ENCODE results near the gene PRKG1. TPM values are rescaled to one million over a fixed set of nuclear protein-coding genes. Genes with fewer than 3 reads are reported as not detected.

PRKG1 gene
- total and polyA plus RNA-seq, 4 donors = 0.46 to 5.1 (median 1.5) TPM

DNA sequence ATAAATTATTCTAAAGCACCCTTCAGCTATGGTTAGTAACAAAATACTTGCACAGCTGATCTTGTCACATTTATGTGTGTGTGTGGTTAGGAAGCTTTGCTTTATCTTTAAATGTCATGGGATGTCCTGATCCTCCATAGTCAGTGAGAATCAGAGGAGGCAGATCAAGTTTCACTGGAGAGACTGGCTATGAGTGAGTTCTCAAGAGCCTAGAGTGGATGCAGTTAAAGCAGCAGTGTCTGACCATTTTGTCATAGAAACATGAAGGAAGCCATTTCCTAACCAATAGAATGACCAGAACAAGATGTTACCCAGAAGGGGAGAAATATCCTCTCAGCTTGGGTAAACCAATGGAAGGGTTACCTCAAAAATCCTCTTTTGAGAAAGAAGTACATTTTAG is 1032.6 kb downstream of the PRKG1 start:
- H3K9me3 ChIP-seq (ENCODE audit: control insufficient read depth in 4 of 4, low read length in 3 of 4) = no peaks in the 10 kb centered on the region
- H3K4me3 ChIP-seq (ENCODE audit: low read depth in 1 of 3, low read length in 3 of 3) = no peak overlapping the region
- DNase-seq (ENCODE audit: low spot score) = no peak
- no peak overlapping the region for H3K9ac ChIP-seq (ENCODE audit: low read depth in 1 of 2, low read length in 2 of 2)
- TF ChIP-seq NR2F2 (IDR thresholded peaks at IDR 0.05) (no peak), RXRA (IDR thresholded peaks at IDR 0.05) (no peak)
- no peaks in the 10 kb centered on the region for H3K4me1 ChIP-seq (ENCODE audit: control insufficient read depth in 4 of 4, insufficient read depth in 4 of 4, low read length in 3 of 4)
- H3K27ac ChIP-seq (ENCODE audit: low read depth in 1 of 2, low read length in 2 of 2) = no peak overlapping the region
- H3K27me3 ChIP-seq (ENCODE audit: control insufficient read depth in 4 of 4, insufficient read depth in 4 of 4, low read length in 3 of 4) = no peaks in the 10 kb centered on the region
- H3K36me3 ChIP-seq (ENCODE audit: control insufficient read depth in 4 of 4, insufficient read depth in 3 of 4, low read depth in 1 of 4, low read length in 3 of 4) = no peaks in the 10 kb centered on the region

DNA sequence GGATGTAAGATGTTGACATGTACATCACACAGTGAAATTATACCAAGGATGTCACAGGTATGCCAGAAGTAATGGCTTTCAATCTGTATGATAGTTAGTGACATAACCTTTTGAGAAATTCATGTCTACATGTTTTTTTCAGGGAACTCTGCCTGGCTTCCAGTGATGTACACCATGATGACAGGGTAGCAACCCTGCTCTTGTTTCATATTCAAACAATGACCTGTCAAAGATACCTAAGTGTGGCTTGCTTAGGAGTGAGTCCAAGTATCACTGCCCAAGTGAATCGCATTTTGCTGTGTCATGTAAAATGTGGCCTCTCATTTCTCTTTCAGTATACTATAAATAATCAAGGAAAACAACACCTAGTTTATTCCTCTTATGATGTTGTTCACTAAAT is 1033.9 kb downstream of the PRKG1 start:
- no peak for TF ChIP-seq FOXA2 (IDR thresholded peaks at IDR 0.05)
- no peak for TF ChIP-seq RAD21 (IDR thresholded peaks at IDR 0.05)
- no peak for TF ChIP-seq TAF1 (conservative IDR thresholded peaks at IDR 0.05)
- TF ChIP-seq EGR1 (IDR thresholded peaks at IDR 0.05; ENCODE audit: low read depth in 2 of 2) = no peak
- no peak for TF ChIP-seq YY1 (IDR thresholded peaks at IDR 0.05)
- TF ChIP-seq NR2F2 (IDR thresholded peaks at IDR 0.05) = no peak
- Histone ChIP-seq H3K27me3 (ENCODE audit: control insufficient read depth in 4 of 4, insufficient read depth in 4 of 4, low read length in 3 of 4) (no peaks in the 10 kb centered on the region), H3K4me3 (ENCODE audit: low read depth in 1 of 3, low read length in 3 of 3) (no peak overlapping the region), H3K27ac (ENCODE audit: low read depth in 1 of 2, low read length in 2 of 2) (no peak overlapping the region), H3K9ac (ENCODE audit: low read depth in 1 of 2, low read length in 2 of 2) (no peak overlapping the region), H3K36me3 (ENCODE audit: control insufficient read depth in 4 of 4, insufficient read depth in 3 of 4, low read depth in 1 of 4, low read length in 3 of 4) (no peaks in the 10 kb centered on the region), H3K9me3 (ENCODE audit: control insufficient read depth in 4 of 4, low read length in 3 of 4) (no peaks in the 10 kb centered on the region), H3K4me1 (ENCODE audit: control insufficient read depth in 4 of 4, insufficient read depth in 4 of 4, low read length in 3 of 4) (no peaks in the 10 kb centered on the region)
- 66% methylated on average over 1 of the region's 1 CpG for WGBS
- DNase-seq (ENCODE audit: low spot score) = no peak

DNA sequence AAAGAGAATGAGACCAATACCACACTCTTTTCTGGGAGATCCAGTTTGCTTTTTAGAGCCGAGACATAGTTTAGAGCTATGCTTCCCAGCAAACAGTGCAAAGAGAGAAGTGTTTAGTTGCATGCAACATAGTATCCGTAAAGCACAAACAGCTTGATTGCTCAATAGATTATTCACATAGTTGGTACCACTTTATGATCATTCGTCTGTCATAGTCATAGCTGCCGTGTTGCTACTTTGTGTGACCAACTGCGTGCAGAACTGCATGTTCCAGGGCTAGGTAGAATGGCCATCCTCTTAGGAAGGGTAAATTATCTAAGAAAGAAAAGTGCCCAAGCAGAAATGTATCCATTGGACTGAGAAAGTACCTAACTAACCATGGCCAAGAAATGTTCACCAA is 1036.3 kb downstream of the PRKG1 start:
- H3K9me3 ChIP-seq (ENCODE audit: control insufficient read depth in 4 of 4, low read length in 3 of 4) = no peaks in the 10 kb centered on the region
- no peak overlapping the region for H3K27ac ChIP-seq (ENCODE audit: low read depth in 1 of 2, low read length in 2 of 2)
- H3K36me3 ChIP-seq (ENCODE audit: control insufficient read depth in 4 of 4, insufficient read depth in 3 of 4, low read depth in 1 of 4, low read length in 3 of 4) = no peaks in the 10 kb centered on the region
- TF ChIP-seq, protein P1, sequence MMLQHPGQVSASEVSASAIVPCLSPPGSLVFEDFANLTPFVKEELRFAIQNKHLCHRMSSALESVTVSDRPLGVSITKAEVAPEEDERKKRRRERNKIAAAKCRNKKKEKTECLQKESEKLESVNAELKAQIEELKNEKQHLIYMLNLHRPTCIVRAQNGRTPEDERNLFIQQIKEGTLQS (IDR thresholded peaks at IDR 0.05) = no peak
- TF ChIP-seq FOXA2 (IDR thresholded peaks at IDR 0.05) = no peak
- TF ChIP-seq, protein P2, sequence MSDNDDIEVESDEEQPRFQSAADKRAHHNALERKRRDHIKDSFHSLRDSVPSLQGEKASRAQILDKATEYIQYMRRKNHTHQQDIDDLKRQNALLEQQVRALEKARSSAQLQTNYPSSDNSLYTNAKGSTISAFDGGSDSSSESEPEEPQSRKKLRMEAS (IDR thresholded peaks at IDR 0.05) = no peak
- H3K4me1 ChIP-seq (ENCODE audit: control insufficient read depth in 4 of 4, insufficient read depth in 4 of 4, low read length in 3 of 4) = no peaks in the 10 kb centered on the region
- no peak for DNase-seq (ENCODE audit: low spot score)
- no peak overlapping the region for H3K4me3 ChIP-seq (ENCODE audit: low read depth in 1 of 3, low read length in 3 of 3)
- 68% methylated on average over 5 of the region's 5 CpGs for WGBS
- H3K27me3 ChIP-seq (ENCODE audit: control insufficient read depth in 4 of 4, insufficient read depth in 4 of 4, low read length in 3 of 4) = no peaks in the 10 kb centered on the region
- H3K9ac ChIP-seq (ENCODE audit: low read depth in 1 of 2, low read length in 2 of 2) = no peak overlapping the region

DNA sequence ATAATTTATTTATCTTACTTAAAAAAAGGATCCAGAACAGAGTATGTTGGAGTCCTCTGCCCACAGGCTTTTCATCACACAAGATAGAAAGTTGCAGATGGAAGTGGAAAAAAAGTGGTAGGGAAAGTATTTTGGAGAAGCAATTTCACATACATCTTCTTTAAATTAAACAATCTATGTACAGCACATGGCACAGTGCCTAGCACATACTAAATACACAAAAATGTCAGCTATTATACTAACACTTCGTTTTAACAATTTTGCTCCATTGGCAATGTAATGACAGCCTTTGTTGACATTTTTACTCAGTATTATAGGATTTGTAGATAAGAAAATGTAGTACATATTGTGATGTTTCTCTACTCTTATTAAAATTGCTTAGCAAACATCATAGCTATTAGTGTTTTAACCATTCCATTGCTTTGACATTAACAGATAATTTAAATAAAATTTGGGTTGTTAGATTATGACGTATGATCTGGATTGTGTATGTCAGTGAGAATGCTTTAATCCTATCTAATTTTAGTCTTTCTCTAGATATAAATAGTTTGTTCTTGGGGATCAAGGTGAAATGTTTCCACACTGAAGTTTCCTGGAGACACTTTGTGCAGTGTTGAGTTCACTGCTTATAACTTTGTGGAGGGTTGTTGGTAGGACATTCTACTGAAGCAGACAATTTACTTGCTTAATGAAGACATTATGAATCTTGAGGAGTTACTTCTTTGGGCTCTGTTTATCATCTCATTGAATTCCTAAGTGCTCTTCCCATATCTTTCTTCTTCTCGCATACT is 1037.0 kb downstream of the PRKG1 start:
- no peak overlapping the region for H3K27ac ChIP-seq (ENCODE audit: low read depth in 1 of 2, low read length in 2 of 2)
- H3K4me3 ChIP-seq (ENCODE audit: low read depth in 1 of 3, low read length in 3 of 3) = no peak overlapping the region
- no peak overlapping the region for H3K9ac ChIP-seq (ENCODE audit: low read depth in 1 of 2, low read length in 2 of 2)
- 68% methylated on average over 3 of the region's 3 CpGs for WGBS
- DNase-seq (ENCODE audit: low spot score) = no peak
- H3K27me3 ChIP-seq (ENCODE audit: control insufficient read depth in 4 of 4, insufficient read depth in 4 of 4, low read length in 3 of 4) = no peaks in the 10 kb centered on the region
- no peak for TF ChIP-seq JUND (IDR thresholded peaks at IDR 0.05)
- TF ChIP-seq, protein P2 (IDR thresholded peaks at IDR 0.05) = no peak
- TF ChIP-seq, protein P3, sequence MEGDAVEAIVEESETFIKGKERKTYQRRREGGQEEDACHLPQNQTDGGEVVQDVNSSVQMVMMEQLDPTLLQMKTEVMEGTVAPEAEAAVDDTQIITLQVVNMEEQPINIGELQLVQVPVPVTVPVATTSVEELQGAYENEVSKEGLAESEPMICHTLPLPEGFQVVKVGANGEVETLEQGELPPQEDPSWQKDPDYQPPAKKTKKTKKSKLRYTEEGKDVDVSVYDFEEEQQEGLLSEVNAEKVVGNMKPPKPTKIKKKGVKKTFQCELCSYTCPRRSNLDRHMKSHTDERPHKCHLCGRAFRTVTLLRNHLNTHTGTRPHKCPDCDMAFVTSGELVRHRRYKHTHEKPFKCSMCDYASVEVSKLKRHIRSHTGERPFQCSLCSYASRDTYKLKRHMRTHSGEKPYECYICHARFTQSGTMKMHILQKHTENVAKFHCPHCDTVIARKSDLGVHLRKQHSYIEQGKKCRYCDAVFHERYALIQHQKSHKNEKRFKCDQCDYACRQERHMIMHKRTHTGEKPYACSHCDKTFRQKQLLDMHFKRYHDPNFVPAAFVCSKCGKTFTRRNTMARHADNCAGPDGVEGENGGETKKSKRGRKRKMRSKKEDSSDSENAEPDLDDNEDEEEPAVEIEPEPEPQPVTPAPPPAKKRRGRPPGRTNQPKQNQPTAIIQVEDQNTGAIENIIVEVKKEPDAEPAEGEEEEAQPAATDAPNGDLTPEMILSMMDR (IDR thresholded peaks at IDR 0.05; ENCODE audit: low read depth, low read length, missing input control) = no peak
- no peaks in the 10 kb centered on the region for H3K36me3 ChIP-seq (ENCODE audit: control insufficient read depth in 4 of 4, insufficient read depth in 3 of 4, low read depth in 1 of 4, low read length in 3 of 4)
- H3K9me3 ChIP-seq (ENCODE audit: control insufficient read depth in 4 of 4, low read length in 3 of 4) = no peaks in the 10 kb centered on the region
- H3K4me1 ChIP-seq (ENCODE audit: control insufficient read depth in 4 of 4, insufficient read depth in 4 of 4, low read length in 3 of 4) = no peaks in the 10 kb centered on the region
